Type B pancreatic cell (in vitro differentiated cells): ENCODE results near the gene BHLHA15. TPM values are rescaled to one million over a fixed set of nuclear protein-coding genes. Genes with fewer than 3 reads are reported as not detected.

Experiments
- DNase-seq: peaks from one replicate; pipeline ENCODE4 v3.0.0; 2021; ENCODE audit warnings: mixed read lengths; ENCODE audit not compliant: unreplicated experiment; ENCODE audit errors: extremely low spot score
- H3K27ac Mint-ChIP-seq: 2 replicates; pipeline ENCODE4 v1.8.0; 2021; ENCODE audit warnings: mild to moderate bottlenecking, mixed read lengths
- H3K27me3 Mint-ChIP-seq: 2 replicates; pipeline ENCODE4 v1.8.0; 2021; ENCODE audit warnings: mixed read lengths
- H3K36me3 Mint-ChIP-seq: 2 replicates; pipeline ENCODE4 v1.8.0; 2021; ENCODE audit warnings: mixed read lengths
- H3K4me1 Mint-ChIP-seq: one replicate; pipeline ENCODE4 v1.8.0; 2021; ENCODE audit warnings: mixed read lengths; ENCODE audit not compliant: unreplicated experiment
- H3K4me3 Mint-ChIP-seq: 2 replicates; pipeline ENCODE4 v1.8.0; 2021; ENCODE audit warnings: mild to moderate bottlenecking, mixed read lengths
- H3K9me3 Mint-ChIP-seq: 2 replicates; pipeline ENCODE4 v1.8.0; 2021; ENCODE audit warnings: mixed read lengths
- CTCF ChIP-seq: fragments of 200-600 bp; sonication (generic); conservative IDR thresholded peaks from 2 replicates; pipeline ENCODE4 v1.5.0; 2021; ENCODE audit warnings: antibody characterized with exemption, mild to moderate bottlenecking
- total RNA-seq: library from RNA; stranded (reverse); gene quantifications from 2 replicates; pipeline ENCODE4 v1.2.1, GENCODE V29; 2021; ENCODE audit warnings: low replicate concordance

The BHLHA15 gene
- total RNA-seq, 1 donor from 2014 or later, result 0.46 TPM

GRCh38 chr7:98251601-98252424, 40.6 kb downstream of the BHLHA15 start, which contains the start of gene TECPR1:
Gene TECPR1, minus strand, starts transcription at chr7:98252232. Its CDS starts 6,086 bp downstream, at chr7:98246146.
- no peak for TF ChIP-seq CTCF
- Mint-ChIP-seq H3K36me3 (peaks cover 2% of the 10 kb centered on the region), H3K4me1 (peaks cover 13% of the 10 kb centered on the region), H3K27me3 (no peaks in the 10 kb centered on the region), H3K4me3 (peak within 1 kb of the TSS; percentile 94), H3K9me3 (no peaks in the 10 kb centered on the region), H3K27ac (peak within 1 kb of the TSS; percentile 95)
- peak; percentile 89 for DNase-seq

GRCh38 chr7:98252425-98253054, 41.3 kb downstream of the BHLHA15 start:
- DNase-seq, result no peak
- no peak for TF ChIP-seq CTCF
- peak overlapping the region; percentile 95 for H3K27ac Mint-ChIP-seq
- peak overlapping the region; percentile 94 for H3K4me3 Mint-ChIP-seq
- peaks cover 4% of the 10 kb centered on the region for H3K36me3 Mint-ChIP-seq
- H3K9me3 Mint-ChIP-seq, result no peaks in the 10 kb centered on the region
- H3K27me3 Mint-ChIP-seq, result no peaks in the 10 kb centered on the region
- peaks cover 13% of the 10 kb centered on the region for H3K4me1 Mint-ChIP-seq

GRCh38 chr7:98254516-98254915, 43.3 kb downstream of the BHLHA15 start:
- TF ChIP-seq CTCF, result no peak
- Mint-ChIP-seq H3K27me3 (no peaks in the 10 kb centered on the region), H3K4me1 (peaks cover 10% of the 10 kb centered on the region), H3K27ac (peak overlapping the region; percentile 39), H3K36me3 (peaks cover 4% of the 10 kb centered on the region), H3K9me3 (no peaks in the 10 kb centered on the region), H3K4me3 (no peak overlapping the region)
- no peak for DNase-seq

- H3K4me1 Mint-ChIP-seq, result peaks cover 10% of the 10 kb centered on the region
- no peak for DNase-seq
- H3K9me3 Mint-ChIP-seq, result no peaks in the 10 kb centered on the region
- peak overlapping the region; percentile 39 for H3K27ac Mint-ChIP-seq
- H3K27me3 Mint-ChIP-seq, result no peaks in the 10 kb centered on the region
- peaks cover 4% of the 10 kb centered on the region for H3K36me3 Mint-ChIP-seq
- TF ChIP-seq CTCF, result no peak
- H3K4me3 Mint-ChIP-seq, result peak overlapping the region; percentile 51
Observed at GRCh38 chr7:98254951-98255610, 43.8 kb downstream of the BHLHA15 start.

GRCh38 chr7:98256431-98256830, 45.2 kb downstream of the BHLHA15 start:
- Mint-ChIP-seq H3K36me3 (peaks cover 4% of the 10 kb centered on the region), H3K9me3 (no peaks in the 10 kb centered on the region), H3K4me1 (peaks cover 10% of the 10 kb centered on the region), H3K27me3 (no peaks in the 10 kb centered on the region), H3K4me3 (peak overlapping the region; percentile 31), H3K27ac (peak overlapping the region; percentile 41)
- no peak for DNase-seq
- TF ChIP-seq CTCF, result no peak
